ENCODE measurements around the gene SLC35A5. TPM values are rescaled to one million over a fixed set of nuclear protein-coding genes. Genes with fewer than 3 reads are reported as not detected.

The SLC35A5 gene
- total and polyA plus RNA-seq, 2 of the 8 experiments (the other 6 are each of a cell fraction or from before 2014, with no cell fraction given), result 36.5 to 38.6 TPM

DNA sequence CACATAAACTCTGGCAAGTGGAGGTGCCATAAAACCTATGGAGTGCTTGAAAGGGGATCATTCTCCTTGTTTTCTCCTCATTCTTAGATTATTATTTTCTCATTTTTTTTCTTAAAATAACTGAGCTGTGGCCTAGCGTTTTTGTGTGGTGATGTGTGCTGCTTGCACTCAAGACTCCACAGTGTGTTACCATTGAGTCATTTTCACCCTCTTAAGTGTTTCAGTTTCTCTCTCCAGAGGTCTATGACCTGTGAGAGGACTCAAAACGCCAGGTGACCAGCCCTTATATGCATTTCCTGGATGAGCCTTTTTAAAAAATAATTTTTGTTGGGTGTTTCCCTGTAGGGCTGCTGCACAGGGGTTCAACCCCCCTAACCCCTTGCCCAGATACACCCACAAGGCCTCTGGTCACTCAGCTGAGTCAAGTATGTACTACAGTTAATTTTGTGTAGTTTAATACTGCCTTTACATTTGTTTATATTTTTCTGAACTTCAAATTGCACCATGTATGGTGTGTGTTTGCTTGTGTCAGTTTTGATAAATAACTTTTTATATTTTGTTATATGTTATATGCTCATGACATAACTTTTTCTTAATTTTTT is 47.2 kb upstream of the SLC35A5 start:
- CTCF ChIA-PET (ENCODE audit: partially characterized antibody), result interaction anchor here (0.6 to 2.8 kb wide), 2 partner anchors 221 to 376 kb away, joined by 3 to 14 read pairs; partner anchors contain the start of gene SLC9C1
- no peak for TF ChIP-seq RXRA (IDR thresholded peaks at IDR 0.05; ENCODE audit: insufficient read depth, low read depth, low read length)
- TF ChIP-seq POU5F1 (IDR thresholded peaks at IDR 0.05; ENCODE audit: low read depth, low read length), result no peak
- TF ChIP-seq ASH2L (IDR thresholded peaks at IDR 0.05; ENCODE audit: low read length), result no peak
- no peak for TF ChIP-seq CREB1 (IDR thresholded peaks at IDR 0.05)
- no peak for TF ChIP-seq RBBP5 (IDR thresholded peaks at IDR 0.05; ENCODE audit: borderline replicate concordance, low read depth, low read length)
- no peak for TF ChIP-seq TCF12 (IDR thresholded peaks at IDR 0.05; ENCODE audit: low read depth, low read length)

More for the DNA sequence above, 47.2 kb upstream of the SLC35A5 start:
- Histone ChIP-seq H2BK5ac (ENCODE audit: low read depth, low read length) (no peak overlapping the region), H3K56ac (replicated peaks; ENCODE audit: insufficient read length, low read depth, low read length) (no peak overlapping the region), H4K20me1 (replicated peaks in 1 of 2; ENCODE audit: control insufficient read depth in 1 of 2, insufficient read depth in 2 of 2, low read length in 2 of 2) (no peaks in the 10 kb centered on the region), H2AK5ac (ENCODE audit: low read depth, low read length) (no peak overlapping the region), H3K18ac (ENCODE audit: extremely low read depth, low read length) (no peak overlapping the region), H3K23ac (ENCODE audit: insufficient read length) (no peak overlapping the region), H3K14ac (ENCODE audit: insufficient read length) (no peak overlapping the region), H3K79me2 (ENCODE audit: control insufficient read depth in 1 of 2, insufficient read depth in 2 of 2, low read length in 2 of 2) (no peaks in the 10 kb centered on the region), H4K91ac (replicated peaks; ENCODE audit: insufficient read length, low read length) (no peak overlapping the region), H3K27ac (ENCODE audit: low read depth, low read length) (no peak overlapping the region), H3K79me1 (ENCODE audit: low read depth, low read length) (no peaks in the 10 kb centered on the region), H2AFZ (ENCODE audit: low read length) (no peak overlapping the region), H2BK20ac (ENCODE audit: low read length) (no peak overlapping the region), H3K4ac (replicated peaks; ENCODE audit: insufficient read length, low read depth, low read length) (no peak overlapping the region), H3K23me2 (ENCODE audit: low read depth, low read length) (no peaks in the 10 kb centered on the region), H4K5ac (ENCODE audit: insufficient read length, low read depth, low read length) (no peak overlapping the region), H2BK120ac (replicated peaks; ENCODE audit: low read depth, low read length) (no peak overlapping the region), H3K27me3 (replicated peaks in 1 of 4; ENCODE audit: control insufficient read depth in 3 of 4, extremely low read depth in 1 of 4, insufficient read depth in 3 of 4, low read length in 3 of 4) (no peaks in the 10 kb centered on the region), H2BK12ac (ENCODE audit: low read depth, low read length) (no peak overlapping the region), H4K8ac (ENCODE audit: extremely low read depth, insufficient read depth, low read length) (no peak overlapping the region), H3K9ac (replicated peaks in 1 of 4; ENCODE audit: extremely low read depth in 1 of 4, low read depth in 3 of 4, low read length in 3 of 4) (no peak overlapping the region), H2BK15ac (ENCODE audit: low read length) (no peak overlapping the region), H3K4me3 (ENCODE audit: extremely low read depth in 1 of 4, insufficient read depth in 2 of 4, low read depth in 3 of 4, low read length in 4 of 4) (no peak overlapping the region), H3K4me2 (ENCODE audit: insufficient read depth in 1 of 2, low read depth in 2 of 2, low read length in 2 of 2) (no peak overlapping the region), H3K4me1 (replicated peaks in 1 of 4; ENCODE audit: control insufficient read depth in 3 of 4, insufficient read depth in 4 of 4, low read length in 3 of 4) (no peaks in the 10 kb centered on the region), H3K9me3 (ENCODE audit: insufficient read depth in 2 of 2, low read depth in 1 of 2, low read length in 1 of 2) (peaks cover 13 to 25% of the 10 kb centered on the region in 2 experiments), H3K36me3 (ENCODE audit: control insufficient read depth in 2 of 4, insufficient read depth in 4 of 4, low read length in 3 of 4) (no peaks in the 10 kb centered on the region; a peak in 2 of 8 replicates)
- DNase-seq (ENCODE audit: low read depth in 1 of 2, low spot score in 2 of 2), result no peak
- POLR2A ChIA-PET (ENCODE audit: partially characterized antibody), result no interaction called here
- FAIRE-seq, result no peak
- 83% methylated on average over 2 of the region's 2 CpGs; no CpG with 5 or more reads in 1 of the 2 experiments for WGBS, 2 experiments (ENCODE audit: extremely low coverage in 1 of 2, insufficient coverage in 1 of 2, insufficient read length in 1 of 2, insufficient replicate concordance in 2 of 2, low coverage in 1 of 2, low lambda C conversion rate in 2 of 2, missing lambda C conversion rate in 1 of 2)
